H9 (cell line): ENCODE data around the gene CRACDL. TPM values are rescaled to one million over a fixed set of nuclear protein-coding genes. Genes with fewer than 3 reads are reported as not detected.

Source experiments
- DNase-seq: peaks from one replicate; pipeline ENCODE4 v3.0.0-alpha.2; 2017
- H2AFZ ChIP-seq: one replicate; pipeline ENCODE4 v1.6.1; 2013; ENCODE audit warnings: mild to moderate bottlenecking, low read length, control low read depth, moderate library complexity
- H2AK5ac ChIP-seq: 2 replicates; pipeline ENCODE4 v1.6.1; 2013; ENCODE audit warnings: low read length, control low read depth, mixed read lengths; ENCODE audit not compliant: insufficient read length
- H2BK120ac ChIP-seq: one replicate; pipeline ENCODE4 v1.6.1; 2013; ENCODE audit warnings: low read depth, mild to moderate bottlenecking, low read length, control low read depth, inconsistent platforms; ENCODE audit not compliant: poor library complexity, severe bottlenecking
- H2BK12ac ChIP-seq: 2 replicates; pipeline ENCODE4 v1.6.1; 2013; ENCODE audit warnings: low read length, control low read depth, mixed read lengths, low read depth; ENCODE audit not compliant: insufficient read length
- H2BK15ac ChIP-seq: 2 replicates; pipeline ENCODE4 v1.6.1; 2013; ENCODE audit warnings: low read depth, low read length, control low read depth
- H2BK20ac ChIP-seq: one replicate; pipeline ENCODE4 v1.6.1; 2013; ENCODE audit warnings: low read depth, mild to moderate bottlenecking, low read length, control low read depth, inconsistent platforms; ENCODE audit not compliant: poor library complexity, severe bottlenecking
- H2BK5ac ChIP-seq: 2 replicates; pipeline ENCODE4 v1.6.1; 2013; ENCODE audit warnings: low read length, control low read depth, mixed read lengths; ENCODE audit not compliant: insufficient read length
- H3K14ac ChIP-seq: 2 replicates; pipeline ENCODE4 v1.6.1; 2013; ENCODE audit warnings: low read length, control low read depth; ENCODE audit not compliant: insufficient read depth
- H3K18ac ChIP-seq: 2 replicates; pipeline ENCODE4 v1.6.1; 2013; ENCODE audit warnings: low read depth, mild to moderate bottlenecking, mixed read lengths, low read length, control low read depth; ENCODE audit not compliant: insufficient read length
- H3K23ac ChIP-seq: 2 replicates; pipeline ENCODE4 v1.6.1; 2013; ENCODE audit warnings: low read length, control low read depth, mixed read lengths, low read depth; ENCODE audit not compliant: insufficient read length
- H3K23me2 ChIP-seq: 2 replicates; pipeline ENCODE4 v1.6.1; 2013; ENCODE audit warnings: low read depth, mild to moderate bottlenecking, mixed read lengths, low read length, control low read depth; ENCODE audit not compliant: insufficient read length, poor library complexity, severe bottlenecking
- H3K27ac ChIP-seq: 2 replicates; pipeline ENCODE4 v1.5.1; 2013; ENCODE audit warnings: low read length, control low read depth, mixed read lengths, low read depth; ENCODE audit not compliant: insufficient read length
- H3K27me3 ChIP-seq: 2 replicates; pipeline ENCODE4 v1.6.1; 2013; ENCODE audit warnings: low read length, control low read depth, inconsistent platforms; ENCODE audit not compliant: insufficient read depth
- H3K4ac ChIP-seq: 2 replicates; pipeline ENCODE4 v1.6.1; 2013; ENCODE audit warnings: low read depth, mild to moderate bottlenecking, control low read depth, inconsistent platforms, low read length, moderate library complexity
- H3K4me1 ChIP-seq: 2 replicates; pipeline ENCODE4 v1.6.1; 2013; ENCODE audit warnings: low read length, control low read depth, inconsistent platforms; ENCODE audit not compliant: insufficient read depth
- H3K4me2 ChIP-seq: 2 replicates; pipeline ENCODE4 v1.6.1; 2013; ENCODE audit warnings: low read length, control low read depth, mixed read lengths; ENCODE audit not compliant: insufficient read length, insufficient read depth
- H3K56ac ChIP-seq: 2 replicates; pipeline ENCODE4 v1.6.1; 2013; ENCODE audit warnings: low read depth, mild to moderate bottlenecking, mixed read lengths, low read length, control low read depth; ENCODE audit not compliant: insufficient read length
- H3K79me1 ChIP-seq: 2 replicates; pipeline ENCODE4 v1.6.1; 2013; ENCODE audit warnings: low read depth, mild to moderate bottlenecking, moderate library complexity, low read length, control low read depth, inconsistent platforms; ENCODE audit not compliant: insufficient read depth, poor library complexity, severe bottlenecking
- H3K79me2 ChIP-seq: 2 replicates; pipeline ENCODE4 v1.6.1; 2013; ENCODE audit warnings: low read length, control low read depth, inconsistent platforms; ENCODE audit not compliant: insufficient read depth
- H3K9ac ChIP-seq: 2 replicates; pipeline ENCODE4 v1.6.1; 2013; ENCODE audit warnings: low read length, control low read depth, mixed read lengths; ENCODE audit not compliant: insufficient read length; ENCODE audit errors: extremely low read depth
- H3K9me3 ChIP-seq: one replicate; pipeline ENCODE4 v1.6.1; 2013; ENCODE audit warnings: low read depth, low read length, inconsistent platforms; ENCODE audit not compliant: control insufficient read depth
- H3T11ph ChIP-seq: one replicate; pipeline ENCODE4 v1.6.1; 2013; ENCODE audit warnings: mild to moderate bottlenecking, low read length, control low read depth, inconsistent platforms
- H4K20me1 ChIP-seq: one replicate; pipeline ENCODE4 v1.6.1; 2013; ENCODE audit not compliant: control insufficient read depth, insufficient read length, insufficient read depth
- H4K5ac ChIP-seq: 2 replicates; pipeline ENCODE4 v1.6.1; 2013; ENCODE audit warnings: low read depth, mild to moderate bottlenecking, mixed read lengths, low read length, control low read depth; ENCODE audit not compliant: insufficient read length
- H4K8ac ChIP-seq: replicated peaks from 2 replicates; pipeline ENCODE4 v1.6.1; 2013; ENCODE audit warnings: low read length, control low read depth, mixed read lengths, low read depth; ENCODE audit not compliant: insufficient read length
- H4K91ac ChIP-seq: 2 replicates; pipeline ENCODE4 v1.6.1; 2013; ENCODE audit warnings: low read depth, mild to moderate bottlenecking, moderate library complexity, mixed read lengths, low read length, control low read depth; ENCODE audit not compliant: insufficient read length
- H3K27ac Mint-ChIP-seq, 3 experiments: 2 replicates in 2 of 3; 3 replicates in 1 of 3; pipeline ENCODE4 v1.8.0; 2020 to 2021; ENCODE audit warnings: mixed read lengths in 3 of 3, mild to moderate bottlenecking in 1 of 3, moderate library complexity in 1 of 3
- H3K27me3 Mint-ChIP-seq: 2 replicates; pipeline ENCODE4 v1.8.0; 2021; ENCODE audit warnings: low read depth, mild to moderate bottlenecking, moderate library complexity, mixed read lengths
- H3K36me3 Mint-ChIP-seq, 3 experiments: 2 replicates in 2 of 3; 3 replicates in 1 of 3; pipeline ENCODE4 v1.8.0; 2020 to 2021; ENCODE audit warnings: low read depth in 3 of 3, mixed read lengths in 3 of 3; ENCODE audit not compliant: insufficient read depth in 1 of 3
- H3K4me1 Mint-ChIP-seq, 2 experiments: 2 replicates each; pipeline ENCODE4 v1.8.0; 2020; ENCODE audit warnings: mixed read lengths in 2 of 2
- H3K4me3 Mint-ChIP-seq, 2 experiments: 2 replicates in 1 of 2; 3 replicates in 1 of 2; pipeline ENCODE4 v1.8.0; 2020 to 2021; ENCODE audit warnings: mild to moderate bottlenecking in 2 of 2, mixed read lengths in 2 of 2, moderate library complexity in 1 of 2
- H3K9me3 Mint-ChIP-seq, 2 experiments: 2 replicates in 1 of 2; 3 replicates in 1 of 2; pipeline ENCODE4 v1.8.0; 2020; ENCODE audit warnings: mild to moderate bottlenecking in 2 of 2, mixed read lengths in 2 of 2, moderate library complexity in 1 of 2
- CTCF ChIP-seq: fragments of 200-600 bp; sonication (generic); conservative IDR thresholded peaks from 3 replicates; pipeline ENCODE4 v1.8.0; 2021; ENCODE audit warnings: antibody characterized with exemption, mild to moderate bottlenecking
- WGBS: extraction: QIAGEN DNeasy Blood & Tissue Kit; methylation state at CpG from one replicate; pipeline ENCODE4 v1.1.7; 2013; ENCODE audit warnings: missing lambda C conversion rate, low lambda C conversion rate, mixed read lengths; ENCODE audit not compliant: insufficient read length; ENCODE audit errors: extremely low coverage; 5-methylcytosine and 5-hydroxymethylcytosine counted together
- total RNA-seq: library from RNA; stranded (reverse); gene quantifications from 2 replicates; pipeline ENCODE4 v1.2.1, GENCODE V29; 2021

CRACDL gene
- total RNA-seq, 1 experiment from 2014 or later = 0.48 TPM

- H3K9me3 ChIP-seq = peaks cover 5% of the 10 kb centered on the region
- no peak for DNase-seq
- no peak for TF ChIP-seq CTCF
- no peak overlapping the region for H3K27ac ChIP-seq
- H3K27me3 ChIP-seq = no peaks in the 10 kb centered on the region
- H3K4me2 ChIP-seq = no peak overlapping the region
- no peaks in the 10 kb centered on the region for H3K79me2 ChIP-seq
- no peak overlapping the region for H2BK15ac ChIP-seq
- no peaks in the 10 kb centered on the region for H4K20me1 ChIP-seq
- no peak overlapping the region for H3K14ac ChIP-seq
- H2AFZ ChIP-seq = no peak overlapping the region
- Mint-ChIP-seq H3K4me1 (no peaks in the 10 kb centered on the region), H3K27ac (no peak overlapping the region), H3K27me3 (peaks cover 7% of the 10 kb centered on the region; the same call in 1 of the 2 replicates), H3K9me3 (peaks cover 20 to 23% of the 10 kb centered on the region in 2 experiments), H3K4me3 (no peak overlapping the region), H3K36me3 (peaks cover 2 to 8% (median 7%) of the 10 kb centered on the region in 3 experiments; a peak in 6 of 7 replicates)
- no peak overlapping the region for H3K23ac ChIP-seq
- H3K56ac ChIP-seq = no peak overlapping the region
- H3T11ph ChIP-seq = no peak overlapping the region
- no peak overlapping the region for H2BK120ac ChIP-seq
- H4K5ac ChIP-seq = no peak overlapping the region
- H2AK5ac ChIP-seq = no peak overlapping the region
- H4K91ac ChIP-seq = no peak overlapping the region
- H3K18ac ChIP-seq = no peak overlapping the region
- H3K9ac ChIP-seq = no peak overlapping the region
- H3K79me1 ChIP-seq = no peaks in the 10 kb centered on the region
- no peaks in the 10 kb centered on the region for H3K23me2 ChIP-seq
- no peak overlapping the region for H2BK12ac ChIP-seq
- H2BK5ac ChIP-seq = no peak overlapping the region
- H3K4ac ChIP-seq = no peak overlapping the region
- H2BK20ac ChIP-seq = no peak overlapping the region
- WGBS = no CpG with 5 or more reads among the region's 3 CpGs
- H3K4me1 ChIP-seq = no peaks in the 10 kb centered on the region
- H4K8ac ChIP-seq = no peak overlapping the region
These were observed 53.7 kb downstream of the CRACDL start for GRCh38 chr2:98882368-98882767.
